HG03060 (cell line): ENCODE results near the gene TTC28.
"Not testable (repeated sequence)": the region's sequence is repeated elsewhere in the genome, so short reads cannot be mapped to it uniquely, and the experiment has no call there.

Source experiments
- ATAC-seq: cut with Tn5 transposase; IDR thresholded peaks from one replicate; pipeline ENCODE4 v1.9.1; 2021; ENCODE audit warnings: low read depth, moderate number of reproducible peaks; ENCODE audit not compliant: unreplicated experiment

The TTC28 gene

GRCh38 chr22:28093711-28094110, 585.9 kb downstream of the TTC28 start:
- ATAC-seq, result no peak

GRCh38 chr22:28091486-28091885, 588.2 kb downstream of the TTC28 start:
- ATAC-seq, result no peak

DNA sequence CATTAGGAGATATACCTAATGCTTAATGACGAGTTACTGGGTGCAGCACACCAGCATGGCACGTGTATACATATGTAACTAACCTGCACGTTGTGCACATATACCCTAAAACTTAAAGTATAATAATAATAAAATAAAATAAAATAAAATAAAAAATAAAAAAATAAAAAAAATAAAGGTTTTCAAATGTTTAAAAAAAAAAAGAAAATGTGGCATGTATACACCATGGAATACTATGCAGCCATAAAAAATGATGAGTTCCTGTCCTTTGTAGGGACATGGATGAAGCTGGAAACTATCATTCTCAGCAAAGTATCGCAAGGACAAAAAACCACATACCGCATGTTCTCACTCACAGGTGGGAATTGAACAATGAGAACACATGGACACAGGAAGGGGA, 590.1 kb downstream of the TTC28 start:
- not testable (repeated sequence) for ATAC-seq

DNA sequence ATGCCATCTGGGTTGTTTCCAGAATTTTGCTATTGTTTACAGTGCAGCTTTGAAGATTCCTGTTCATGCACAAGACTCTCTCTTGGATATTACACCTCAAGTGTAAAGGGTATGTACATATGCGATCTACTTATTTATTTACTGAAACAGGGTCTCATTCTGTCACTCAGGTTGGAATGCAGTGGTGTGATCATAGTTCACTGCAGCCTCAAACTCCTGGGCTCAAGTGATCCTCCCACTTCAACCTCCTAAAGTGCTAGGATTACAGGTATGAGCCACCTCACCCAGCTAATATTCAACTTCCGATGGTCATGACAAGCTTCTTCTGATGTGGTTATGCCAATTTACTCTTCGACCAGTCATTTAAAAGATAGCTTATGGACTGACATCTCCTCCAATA, 602.5 kb downstream of the TTC28 start:
- ATAC-seq, result no peak

- no peak for ATAC-seq
Observed at GRCh38 chr22:28075358-28075981, 604.2 kb downstream of the TTC28 start.

- ATAC-seq, result no peak
Observed at GRCh38 chr22:28074526-28074925, 605.1 kb downstream of the TTC28 start.

- ATAC-seq, result no peak
Observed at GRCh38 chr22:28072066-28072465, 607.6 kb downstream of the TTC28 start.

GRCh38 chr22:28068826-28069225, 610.8 kb downstream of the TTC28 start:
- ATAC-seq, result no peak

- no peak for ATAC-seq
Observed at GRCh38 chr22:28064920-28065319, 614.7 kb downstream of the TTC28 start.

DNA sequence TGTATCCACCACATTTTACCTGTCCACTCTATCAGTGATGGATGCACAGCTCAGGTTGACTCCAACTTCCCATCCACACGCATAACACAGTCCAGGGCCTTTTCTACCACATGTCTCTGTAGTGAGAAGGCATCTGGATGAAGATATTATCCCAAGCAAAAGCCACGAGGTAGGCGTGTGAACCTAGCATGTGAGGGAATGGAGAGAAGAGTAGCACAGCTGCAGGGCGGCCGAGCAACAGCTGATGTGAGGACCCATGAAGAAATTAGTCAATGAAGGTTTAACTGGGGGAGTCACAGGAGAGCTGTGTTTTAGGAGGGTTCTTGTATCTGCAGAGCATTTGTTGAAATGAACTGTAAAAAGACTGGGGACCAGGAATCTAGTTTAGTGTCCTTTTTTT, 616.0 kb downstream of the TTC28 start:
- no peak for ATAC-seq

DNA sequence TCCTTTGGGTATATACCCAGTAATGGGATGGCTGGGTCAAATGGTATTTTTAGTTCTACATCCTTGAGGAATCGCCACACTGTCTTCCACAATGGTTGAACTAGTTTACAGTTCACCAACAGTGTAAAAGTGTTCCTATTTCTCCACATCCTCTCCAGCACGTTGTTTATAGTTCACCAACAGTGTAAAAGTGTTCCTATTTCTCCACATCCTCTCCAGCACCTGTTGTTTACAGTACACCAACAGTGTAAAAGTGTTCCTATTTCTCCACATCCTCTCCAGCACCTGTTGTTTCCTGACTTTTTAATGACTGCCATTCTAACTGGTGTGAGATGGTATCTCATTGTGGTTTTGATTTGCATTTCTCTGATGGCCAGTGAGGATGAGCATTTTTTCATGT, 619.0 kb downstream of the TTC28 start:
- not testable (repeated sequence) for ATAC-seq

DNA sequence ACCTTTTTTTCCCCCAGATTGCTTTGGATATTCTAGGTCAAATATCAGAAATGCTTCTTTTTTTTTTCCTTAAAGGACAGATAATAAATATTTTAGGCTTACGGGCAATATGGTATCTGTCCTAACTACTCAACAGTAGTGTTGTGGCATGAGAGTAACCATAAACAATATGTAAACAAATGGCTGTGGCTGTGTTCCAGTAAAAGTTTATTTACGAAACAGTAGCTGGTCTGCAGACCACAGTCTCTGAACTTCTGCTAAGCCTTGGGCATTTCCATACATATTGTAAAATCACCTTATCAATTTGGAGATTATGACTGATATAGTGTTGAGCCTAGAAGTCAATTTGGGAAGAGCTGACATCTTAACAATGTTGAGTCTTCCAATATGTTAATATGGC, 621.6 kb downstream of the TTC28 start:
- ATAC-seq, result no peak

DNA sequence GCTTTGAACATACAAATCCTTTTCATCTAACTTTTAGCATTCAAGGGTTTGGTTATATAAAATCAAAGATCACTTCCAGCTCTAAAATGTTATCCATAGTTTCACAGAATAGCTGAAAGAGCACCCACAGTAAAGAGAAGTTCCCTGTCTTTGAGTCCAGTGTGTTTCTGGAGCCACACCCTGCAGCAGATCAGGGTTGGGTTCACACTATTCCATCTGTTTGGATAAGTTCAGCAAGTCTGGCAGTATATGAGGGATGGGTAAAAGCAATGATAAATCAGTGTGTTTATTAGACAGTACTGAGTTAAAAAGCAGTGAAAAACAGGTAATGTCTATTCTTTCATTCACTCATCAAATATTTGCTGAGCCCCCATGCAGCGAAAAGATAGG, 624.8 kb downstream of the TTC28 start:
- ATAC-seq, result no peak

- ATAC-seq, result no peak
Observed at GRCh38 chr22:28053896-28054818, 625.5 kb downstream of the TTC28 start.

GRCh38 chr22:28052825-28053269, 626.8 kb downstream of the TTC28 start:
- ATAC-seq, result no peak

- no peak for ATAC-seq
Observed at GRCh38 chr22:28051787-28052356, 627.8 kb downstream of the TTC28 start.

GRCh38 chr22:28051091-28051786, 628.4 kb downstream of the TTC28 start:
- no peak for ATAC-seq

DNA sequence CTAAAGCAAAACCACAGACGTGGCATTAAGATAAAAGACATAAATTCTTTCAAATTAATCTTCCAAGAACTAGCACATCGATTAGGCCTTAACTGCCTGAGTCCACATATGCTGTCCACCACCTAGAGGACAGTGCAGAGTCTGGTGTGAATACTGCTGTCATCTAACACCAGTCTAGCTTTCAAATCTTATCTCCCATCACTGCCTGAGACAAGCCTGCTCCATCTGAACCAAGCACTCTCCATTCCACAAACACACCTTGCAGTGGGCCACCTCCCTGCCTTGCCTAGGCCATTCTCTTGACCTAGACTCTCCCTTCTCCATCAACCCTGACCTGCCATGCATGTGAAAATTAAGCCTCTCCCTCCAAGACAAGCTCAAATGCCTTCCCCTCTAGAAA, 631.1 kb downstream of the TTC28 start:
- ATAC-seq, result no peak

DNA sequence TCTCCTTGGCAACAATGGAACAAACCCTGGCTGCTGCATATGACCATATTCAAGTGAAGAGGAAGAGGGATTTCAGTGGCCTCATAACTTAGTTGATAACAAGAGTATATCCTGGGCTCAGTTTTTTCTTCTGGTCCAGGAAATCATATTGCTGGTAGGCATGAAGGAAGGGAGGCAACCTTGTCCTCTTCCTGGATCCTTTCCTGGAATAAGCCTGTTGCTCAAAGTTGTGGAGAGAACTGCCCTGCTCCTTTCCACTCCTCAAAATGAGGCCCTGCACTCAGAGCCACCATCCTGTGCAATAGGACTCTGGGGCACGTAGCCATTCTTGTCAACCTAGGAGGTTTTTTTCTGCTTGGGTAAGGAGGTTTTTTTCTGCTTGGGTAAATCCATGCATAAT, 631.9 kb downstream of the TTC28 start:
- no peak for ATAC-seq

DNA sequence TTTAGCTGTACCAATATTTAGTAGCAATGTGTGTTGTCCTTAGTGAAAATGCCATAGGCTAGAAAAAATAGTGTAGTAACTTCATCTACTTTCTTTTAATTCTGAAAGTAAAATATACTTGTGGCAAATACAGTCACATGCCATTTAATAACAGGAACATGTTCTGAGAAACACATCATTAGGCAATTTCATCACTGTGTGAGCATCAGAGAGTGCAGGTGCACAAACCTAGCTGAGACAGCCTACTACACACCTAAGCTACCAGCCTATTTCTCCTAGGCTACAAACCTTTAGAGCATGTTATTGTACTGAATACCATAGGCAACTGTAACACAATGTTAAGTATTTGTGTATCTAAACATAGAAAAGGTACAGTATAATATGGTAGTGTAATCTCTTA, 633.5 kb downstream of the TTC28 start:
- ATAC-seq, result no peak
